HG03175 (cell line): ENCODE data around the gene CSN1S1.

Experiments
- ATAC-seq: cut with Tn5 transposase; IDR thresholded peaks from one replicate; pipeline ENCODE4 v1.9.1; 2021; ENCODE audit warnings: mild to moderate bottlenecking, moderate library complexity; ENCODE audit not compliant: unreplicated experiment

The CSN1S1 gene

GRCh38 chr4:69991016-69991415 is 60.1 kb downstream of the CSN1S1 start:
- ATAC-seq = no peak

GRCh38 chr4:69994782-69995181 is 63.9 kb downstream of the CSN1S1 start:
- ATAC-seq = no peak

GRCh38 chr4:69995526-69996016 is 64.7 kb downstream of the CSN1S1 start, which contains the start of gene STATH:
TSS of gene STATH (plus strand) at chr4:69995966. CDS start at chr4:69998438, 2,472 bp downstream.
- ATAC-seq = no peak
